SK-N-SH treated with all-trans-retinoic acid at 6 μM for 48 hours (cell line): ENCODE measurements around the gene MAEL.
"Not testable (repeated sequence)": the region's sequence is repeated elsewhere in the genome, so short reads cannot be mapped to it uniquely, and the experiment has no call there.

Experiments
- ATAC-seq: fragments of 200-7000 bp; cut with Tn5 transposase; 3 replicates; pipeline ENCODE4 v1.9.1; 2020; ENCODE audit warnings: mild to moderate bottlenecking, moderate library complexity
- ARNTL ChIP-seq: fragments of 450-650 bp; formaldehyde crosslinking; IDR thresholded peaks from 2 replicates; pipeline ENCODE4 v1.5.0; 2020; ENCODE audit warnings: low read depth, mild to moderate bottlenecking, moderate library complexity, borderline replicate concordance
- BACH2 ChIP-seq: fragments of 250-450 bp; sonication (Bioruptor Pico); IDR thresholded peaks from 2 replicates; pipeline ENCODE4 v1.9.0; 2021; ENCODE audit warnings: mild to moderate bottlenecking, borderline replicate concordance
- CSDC2 ChIP-seq: fragments of 250-450 bp; sonication (Bioruptor Pico); IDR thresholded peaks from 2 replicates; pipeline ENCODE4 v1.5.0; 2020; ENCODE audit warnings: mild to moderate bottlenecking, moderate library complexity
- ISL1 ChIP-seq: fragments of 250-450 bp; sonication (Bioruptor Pico); IDR thresholded peaks from 2 replicates; pipeline ENCODE4 v2.1.2; 2022; ENCODE audit warnings: mild to moderate bottlenecking, moderate library complexity
- PPARA ChIP-seq: fragments of 250-450 bp; sonication (Bioruptor Pico); IDR thresholded peaks from 2 replicates; pipeline ENCODE4 v1.5.0; 2020; ENCODE audit warnings: mild to moderate bottlenecking, borderline replicate concordance
- RARB ChIP-seq: fragments of 250-450 bp; sonication (Bioruptor Pico); IDR thresholded peaks from 2 replicates; pipeline ENCODE4 v1.8.0; 2021; ENCODE audit warnings: mild to moderate bottlenecking, moderate library complexity
- SNAI2 ChIP-seq: fragments of 250-450 bp; sonication (Bioruptor Pico); IDR thresholded peaks from 2 replicates; pipeline ENCODE4 v1.5.0; 2020; ENCODE audit warnings: mild to moderate bottlenecking, moderate library complexity
- TCF4 ChIP-seq: fragments of 250-450 bp; sonication (Bioruptor Pico); IDR thresholded peaks from 2 replicates; pipeline ENCODE4 v1.8.0; 2021; ENCODE audit warnings: mild to moderate bottlenecking, moderate library complexity, borderline replicate concordance
- TOX ChIP-seq: fragments of 250-450 bp; sonication (Bioruptor Pico); IDR thresholded peaks from 2 replicates; pipeline ENCODE4 v1.8.0; 2021; ENCODE audit warnings: mild to moderate bottlenecking, moderate library complexity, borderline replicate concordance
- ZC3H10 ChIP-seq: fragments of 250-450 bp; sonication (Bioruptor Pico); IDR thresholded peaks from 2 replicates; pipeline ENCODE4 v1.5.1; 2021; ENCODE audit warnings: mild to moderate bottlenecking, moderate library complexity
- ZFP30 ChIP-seq: fragments of 450-650 bp; formaldehyde crosslinking; IDR thresholded peaks from 2 replicates; pipeline ENCODE4 v1.5.0; 2022; ENCODE audit warnings: mild to moderate bottlenecking, moderate library complexity
- ZNF565 ChIP-seq: fragments of 450-650 bp; formaldehyde crosslinking; conservative IDR thresholded peaks from 2 replicates; pipeline ENCODE4 v1.5.0; 2020; ENCODE audit warnings: low read depth, mild to moderate bottlenecking, moderate library complexity
- ZNF70 ChIP-seq: fragments of 450-650 bp; formaldehyde crosslinking; IDR thresholded peaks from 2 replicates; pipeline ENCODE4 v1.5.0; 2020; ENCODE audit warnings: mild to moderate bottlenecking, moderate library complexity
- ZNF8 ChIP-seq: fragments of 450-650 bp; formaldehyde crosslinking; IDR thresholded peaks from 2 replicates; pipeline ENCODE4 v1.5.0; 2020; ENCODE audit warnings: mild to moderate bottlenecking, moderate library complexity
- TF ChIP-seq, protein P1 (sequence below): fragments of 250-450 bp; sonication (Bioruptor Pico); IDR thresholded peaks from 2 replicates; pipeline ENCODE4 v1.8.0; 2021; ENCODE audit warnings: low read depth, mild to moderate bottlenecking, moderate library complexity, borderline replicate concordance
- TF ChIP-seq, protein P2 (sequence below): fragments of 250-450 bp; sonication (Bioruptor Pico); IDR thresholded peaks from 2 replicates; pipeline ENCODE4 v1.5.1; 2020; ENCODE audit warnings: low read depth, mild to moderate bottlenecking, moderate library complexity
- TF ChIP-seq, protein P3 (sequence below): fragments of 250-450 bp; sonication (Bioruptor Pico); IDR thresholded peaks from 2 replicates; pipeline ENCODE4 v1.5.0; 2020; ENCODE audit warnings: mild to moderate bottlenecking, moderate library complexity
- TF ChIP-seq, protein P4 (sequence below): fragments of 250-450 bp; sonication (Bioruptor Pico); IDR thresholded peaks from 2 replicates; pipeline ENCODE4 v1.5.1; 2021; ENCODE audit warnings: mild to moderate bottlenecking, moderate library complexity
- TF ChIP-seq, protein P5 (sequence below): fragments of 250-450 bp; sonication (Bioruptor Pico); IDR thresholded peaks from 2 replicates; pipeline ENCODE4 v1.8.0; 2020; ENCODE audit warnings: mild to moderate bottlenecking, moderate library complexity, borderline replicate concordance

The MAEL gene

DNA sequence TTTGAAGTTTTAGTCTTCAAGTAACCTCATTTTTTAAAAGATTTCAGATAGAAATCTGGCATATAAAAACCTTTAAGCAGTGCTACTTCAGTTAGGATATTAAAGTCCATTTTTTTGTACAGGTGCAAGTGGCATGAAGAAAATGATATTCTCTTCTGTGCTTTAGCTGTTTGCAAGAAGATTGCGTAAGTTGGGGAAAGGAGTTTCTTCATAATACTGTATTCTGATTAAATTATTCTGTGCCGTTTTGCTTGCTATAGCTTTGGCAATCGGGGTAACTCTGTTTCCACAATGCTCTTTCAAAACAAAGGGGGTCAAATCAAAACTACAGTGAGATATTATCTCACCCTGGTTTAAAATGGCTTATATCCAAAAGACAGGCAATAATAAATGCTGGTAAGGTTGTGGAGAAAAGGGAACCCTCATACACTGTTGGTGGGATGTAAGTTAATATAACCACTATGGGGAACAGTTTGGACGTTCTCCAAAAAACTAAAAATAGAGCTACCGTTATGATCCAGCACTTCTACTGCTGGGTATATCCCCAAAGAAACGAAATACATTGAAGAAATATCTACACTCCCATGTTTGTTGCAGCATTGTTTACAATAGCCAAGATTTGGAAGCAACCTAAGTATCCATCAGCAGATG is 27.1 kb downstream of the MAEL start:
- TF ChIP-seq PPARA (no peak), SNAI2 (CRISPR knock-in tag) (no peak), CSDC2 (CRISPR knock-in tag) (no peak), ZFP30 (CRISPR knock-in tag) (no peak), ZC3H10 (no peak)
- ATAC-seq, result no peak

DNA sequence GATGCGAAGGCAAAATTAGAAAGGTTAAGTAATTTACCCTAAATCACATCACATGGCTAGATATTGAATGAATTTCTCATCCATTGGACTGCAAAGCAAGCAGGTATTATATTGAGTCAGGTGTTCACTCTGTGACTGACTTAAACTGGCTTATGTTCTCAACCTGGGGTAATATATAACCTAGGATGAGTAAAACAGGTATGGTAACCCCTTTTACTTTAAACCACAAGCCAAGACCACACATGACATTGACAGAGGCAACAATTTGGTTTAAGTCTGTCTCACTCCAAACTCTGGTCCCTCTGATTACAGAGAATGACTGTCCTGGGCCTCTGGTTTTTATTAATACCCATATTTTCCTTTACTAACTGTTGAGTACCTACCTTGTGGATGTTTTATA is 33.3 kb downstream of the MAEL start:
- TF ChIP-seq, protein P1, sequence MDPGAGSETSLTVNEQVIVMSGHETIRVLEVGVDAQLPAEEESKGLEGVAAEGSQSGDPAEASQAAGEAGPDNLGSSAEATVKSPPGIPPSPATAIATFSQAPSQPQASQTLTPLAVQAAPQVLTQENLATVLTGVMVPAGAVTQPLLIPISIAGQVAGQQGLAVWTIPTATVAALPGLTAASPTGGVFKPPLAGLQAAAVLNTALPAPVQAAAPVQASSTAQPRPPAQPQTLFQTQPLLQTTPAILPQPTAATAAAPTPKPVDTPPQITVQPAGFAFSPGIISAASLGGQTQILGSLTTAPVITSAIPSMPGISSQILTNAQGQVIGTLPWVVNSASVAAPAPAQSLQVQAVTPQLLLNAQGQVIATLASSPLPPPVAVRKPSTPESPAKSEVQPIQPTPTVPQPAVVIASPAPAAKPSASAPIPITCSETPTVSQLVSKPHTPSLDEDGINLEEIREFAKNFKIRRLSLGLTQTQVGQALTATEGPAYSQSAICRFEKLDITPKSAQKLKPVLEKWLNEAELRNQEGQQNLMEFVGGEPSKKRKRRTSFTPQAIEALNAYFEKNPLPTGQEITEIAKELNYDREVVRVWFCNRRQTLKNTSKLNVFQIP (CRISPR knock-in tag), result no peak
- TF ChIP-seq ZNF565, result no peak
- TF ChIP-seq, protein P2, sequence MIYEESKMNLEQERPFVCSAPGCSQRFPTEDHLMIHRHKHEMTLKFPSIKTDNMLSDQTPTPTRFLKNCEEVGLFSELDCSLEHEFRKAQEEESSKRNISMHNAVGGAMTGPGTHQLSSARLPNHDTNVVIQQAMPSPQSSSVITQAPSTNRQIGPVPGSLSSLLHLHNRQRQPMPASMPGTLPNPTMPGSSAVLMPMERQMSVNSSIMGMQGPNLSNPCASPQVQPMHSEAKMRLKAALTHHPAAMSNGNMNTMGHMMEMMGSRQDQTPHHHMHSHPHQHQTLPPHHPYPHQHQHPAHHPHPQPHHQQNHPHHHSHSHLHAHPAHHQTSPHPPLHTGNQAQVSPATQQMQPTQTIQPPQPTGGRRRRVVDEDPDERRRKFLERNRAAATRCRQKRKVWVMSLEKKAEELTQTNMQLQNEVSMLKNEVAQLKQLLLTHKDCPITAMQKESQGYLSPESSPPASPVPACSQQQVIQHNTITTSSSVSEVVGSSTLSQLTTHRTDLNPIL (CRISPR knock-in tag), result no peak
- no peak for TF ChIP-seq ARNTL (CRISPR knock-in tag)
- no peak for TF ChIP-seq TOX
- TF ChIP-seq, protein P3, sequence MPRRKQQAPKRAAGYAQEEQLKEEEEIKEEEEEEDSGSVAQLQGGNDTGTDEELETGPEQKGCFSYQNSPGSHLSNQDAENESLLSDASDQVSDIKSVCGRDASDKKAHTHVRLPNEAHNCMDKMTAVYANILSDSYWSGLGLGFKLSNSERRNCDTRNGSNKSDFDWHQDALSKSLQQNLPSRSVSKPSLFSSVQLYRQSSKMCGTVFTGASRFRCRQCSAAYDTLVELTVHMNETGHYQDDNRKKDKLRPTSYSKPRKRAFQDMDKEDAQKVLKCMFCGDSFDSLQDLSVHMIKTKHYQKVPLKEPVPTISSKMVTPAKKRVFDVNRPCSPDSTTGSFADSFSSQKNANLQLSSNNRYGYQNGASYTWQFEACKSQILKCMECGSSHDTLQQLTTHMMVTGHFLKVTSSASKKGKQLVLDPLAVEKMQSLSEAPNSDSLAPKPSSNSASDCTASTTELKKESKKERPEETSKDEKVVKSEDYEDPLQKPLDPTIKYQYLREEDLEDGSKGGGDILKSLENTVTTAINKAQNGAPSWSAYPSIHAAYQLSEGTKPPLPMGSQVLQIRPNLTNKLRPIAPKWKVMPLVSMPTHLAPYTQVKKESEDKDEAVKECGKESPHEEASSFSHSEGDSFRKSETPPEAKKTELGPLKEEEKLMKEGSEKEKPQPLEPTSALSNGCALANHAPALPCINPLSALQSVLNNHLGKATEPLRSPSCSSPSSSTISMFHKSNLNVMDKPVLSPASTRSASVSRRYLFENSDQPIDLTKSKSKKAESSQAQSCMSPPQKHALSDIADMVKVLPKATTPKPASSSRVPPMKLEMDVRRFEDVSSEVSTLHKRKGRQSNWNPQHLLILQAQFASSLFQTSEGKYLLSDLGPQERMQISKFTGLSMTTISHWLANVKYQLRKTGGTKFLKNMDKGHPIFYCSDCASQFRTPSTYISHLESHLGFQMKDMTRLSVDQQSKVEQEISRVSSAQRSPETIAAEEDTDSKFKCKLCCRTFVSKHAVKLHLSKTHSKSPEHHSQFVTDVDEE (CRISPR knock-in tag), result no peak
- TF ChIP-seq RARB, result no peak
- TF ChIP-seq ZNF70, result no peak
- TF ChIP-seq ZNF8 (CRISPR knock-in tag), result no peak
- TF ChIP-seq PPARA, result no peak
- TF ChIP-seq ISL1, result no peak
- no peak for TF ChIP-seq SNAI2 (CRISPR knock-in tag)
- TF ChIP-seq CSDC2 (CRISPR knock-in tag), result no peak
- no peak for TF ChIP-seq ZFP30 (CRISPR knock-in tag)
- no peak for ATAC-seq

DNA sequence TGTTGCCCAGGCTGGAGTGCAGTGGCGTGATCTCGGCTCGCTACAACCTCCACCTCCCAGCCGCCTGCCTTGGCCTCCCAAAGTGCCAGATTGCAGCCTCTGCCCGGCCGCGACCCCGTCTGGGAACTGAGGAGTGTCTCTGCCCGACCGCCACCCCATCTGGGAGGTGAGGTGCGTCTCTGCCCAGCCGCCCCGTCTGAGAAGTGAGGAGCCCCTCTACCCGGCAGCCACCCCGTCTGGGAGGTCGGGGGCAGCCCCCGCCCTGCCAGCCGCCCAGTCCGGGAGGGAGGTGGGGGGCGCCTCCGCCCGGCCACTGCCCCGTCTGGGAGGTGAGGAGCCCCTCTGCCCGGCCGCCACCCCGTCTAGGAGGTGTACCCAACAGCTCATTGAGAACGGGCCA is 40.5 kb downstream of the MAEL start:
- not testable (repeated sequence) for ATAC-seq

DNA sequence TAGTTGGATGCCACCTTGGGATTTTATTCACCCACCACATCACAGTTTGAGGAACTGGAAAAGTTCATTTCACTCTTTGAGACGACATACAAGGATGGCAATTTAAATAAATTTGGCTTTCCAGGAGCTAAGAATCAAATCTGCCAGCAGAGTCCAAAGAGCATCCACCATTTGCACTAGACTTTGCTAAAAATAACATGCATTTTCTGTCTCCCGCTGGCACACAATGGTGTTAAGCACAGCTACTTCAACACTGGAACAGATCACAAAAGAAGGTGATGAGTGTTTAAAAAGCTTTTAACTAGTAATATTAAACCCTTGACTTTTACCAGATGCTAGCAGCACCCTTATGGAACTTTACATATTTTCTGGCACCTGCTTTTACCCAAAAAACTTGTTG is 44.6 kb downstream of the MAEL start:
- TF ChIP-seq, protein P1 (CRISPR knock-in tag), result no peak
- no peak for TF ChIP-seq ARNTL (CRISPR knock-in tag)
- no peak for TF ChIP-seq ZNF8 (CRISPR knock-in tag)
- no peak for TF ChIP-seq CSDC2 (CRISPR knock-in tag)
- no peak for TF ChIP-seq ZC3H10
- no peak for TF ChIP-seq RARB
- no peak for TF ChIP-seq BACH2 (CRISPR knock-in tag)
- TF ChIP-seq, protein P4, sequence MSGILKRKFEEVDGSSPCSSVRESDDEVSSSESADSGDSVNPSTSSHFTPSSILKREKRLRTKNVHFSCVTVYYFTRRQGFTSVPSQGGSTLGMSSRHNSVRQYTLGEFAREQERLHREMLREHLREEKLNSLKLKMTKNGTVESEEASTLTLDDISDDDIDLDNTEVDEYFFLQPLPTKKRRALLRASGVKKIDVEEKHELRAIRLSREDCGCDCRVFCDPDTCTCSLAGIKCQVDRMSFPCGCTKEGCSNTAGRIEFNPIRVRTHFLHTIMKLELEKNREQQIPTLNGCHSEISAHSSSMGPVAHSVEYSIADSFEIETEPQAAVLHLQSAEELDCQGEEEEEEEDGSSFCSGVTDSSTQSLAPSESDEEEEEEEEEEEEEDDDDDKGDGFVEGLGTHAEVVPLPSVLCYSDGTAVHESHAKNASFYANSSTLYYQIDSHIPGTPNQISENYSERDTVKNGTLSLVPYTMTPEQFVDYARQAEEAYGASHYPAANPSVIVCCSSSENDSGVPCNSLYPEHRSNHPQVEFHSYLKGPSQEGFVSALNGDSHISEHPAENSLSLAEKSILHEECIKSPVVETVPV (CRISPR knock-in tag), result no peak
- TF ChIP-seq ISL1, result no peak
- TF ChIP-seq, protein P2 (CRISPR knock-in tag), result no peak
- no peak for TF ChIP-seq PPARA
- TF ChIP-seq, protein P5, sequence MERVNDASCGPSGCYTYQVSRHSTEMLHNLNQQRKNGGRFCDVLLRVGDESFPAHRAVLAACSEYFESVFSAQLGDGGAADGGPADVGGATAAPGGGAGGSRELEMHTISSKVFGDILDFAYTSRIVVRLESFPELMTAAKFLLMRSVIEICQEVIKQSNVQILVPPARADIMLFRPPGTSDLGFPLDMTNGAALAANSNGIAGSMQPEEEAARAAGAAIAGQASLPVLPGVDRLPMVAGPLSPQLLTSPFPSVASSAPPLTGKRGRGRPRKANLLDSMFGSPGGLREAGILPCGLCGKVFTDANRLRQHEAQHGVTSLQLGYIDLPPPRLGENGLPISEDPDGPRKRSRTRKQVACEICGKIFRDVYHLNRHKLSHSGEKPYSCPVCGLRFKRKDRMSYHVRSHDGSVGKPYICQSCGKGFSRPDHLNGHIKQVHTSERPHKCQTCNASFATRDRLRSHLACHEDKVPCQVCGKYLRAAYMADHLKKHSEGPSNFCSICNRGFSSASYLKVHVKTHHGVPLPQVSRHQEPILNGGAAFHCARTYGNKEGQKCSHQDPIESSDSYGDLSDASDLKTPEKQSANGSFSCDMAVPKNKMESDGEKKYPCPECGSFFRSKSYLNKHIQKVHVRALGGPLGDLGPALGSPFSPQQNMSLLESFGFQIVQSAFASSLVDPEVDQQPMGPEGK (CRISPR knock-in tag), result no peak
- TF ChIP-seq ZFP30 (CRISPR knock-in tag), result no peak
- no peak for TF ChIP-seq ZNF565
- TF ChIP-seq SNAI2 (CRISPR knock-in tag), result no peak
- TF ChIP-seq TCF4 (CRISPR knock-in tag), result no peak

More for the DNA sequence above, 44.6 kb downstream of the MAEL start:
- no peak for ATAC-seq
